Measurements from ENCODE around the gene XXYLT1.

- TF ChIP-seq CTCF (IDR thresholded peaks at IDR 0.05; ENCODE audit: low read length): no peak
- TF ChIP-seq EZH2 (IDR thresholded peaks at IDR 0.05; ENCODE audit: borderline replicate concordance, low read length): no peak
Measured at GRCh38 chr3:195187609-195188425, 83.1 kb downstream of the XXYLT1 start.
